ENCODE measurements around the gene GPANK1.

The GPANK1 gene

DNA sequence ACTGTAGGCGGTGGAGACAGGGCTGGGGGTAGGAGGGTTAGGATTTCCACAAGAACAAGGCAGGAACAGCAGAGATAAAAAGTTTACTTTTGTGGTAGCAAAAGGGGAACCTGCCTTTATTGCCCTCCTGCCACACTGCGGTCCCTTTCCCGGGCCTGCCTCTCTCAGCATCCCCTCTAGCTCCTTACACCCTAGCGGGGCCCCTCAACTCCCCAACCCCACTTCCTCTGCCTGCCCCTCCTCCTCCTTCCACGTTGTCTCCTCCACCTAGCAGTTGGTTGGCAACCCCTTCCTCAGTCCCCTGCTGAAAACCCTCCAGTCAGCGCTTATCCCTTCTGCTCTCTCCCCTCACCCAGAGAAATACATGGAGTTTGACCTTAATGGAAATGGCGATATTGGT lies 49.0 kb downstream of the GPANK1 start:
- Histone ChIP-seq H4K20me1 (ENCODE audit: insufficient read depth, low read length, poor library complexity, severe bottlenecking) (no peaks in the 10 kb centered on the region), H3K36me3 (ENCODE audit: insufficient read depth, low read length) (no peaks in the 10 kb centered on the region), H3K4me3 (ENCODE audit: low read length, poor library complexity, severe bottlenecking) (peak overlapping the region; percentile 81), H3K9me2 (replicated peaks; ENCODE audit: low read depth, low read length) (no peaks in the 10 kb centered on the region), H3K9ac (ENCODE audit: low read depth, low read length, poor library complexity, severe bottlenecking) (peak overlapping the region; percentile 98), H3K27me3 (ENCODE audit: insufficient read depth, low read length, poor library complexity, severe bottlenecking) (peaks cover 3% of the 10 kb centered on the region), H3K9me3 (ENCODE audit: insufficient read depth, low read depth, low read length) (no peaks in the 10 kb centered on the region), H3K4me1 (ENCODE audit: insufficient read depth, low read length, poor library complexity, severe bottlenecking) (peaks cover 38% of the 10 kb centered on the region), H3K79me2 (ENCODE audit: insufficient read depth, low read length) (peaks cover 48% of the 10 kb centered on the region), H3F3A (ENCODE audit: low read depth) (peaks cover 12% of the 10 kb centered on the region; the same call in 1 of the 2 replicates), H2AFZ (ENCODE audit: low read length) (peak overlapping the region; percentile 25; the same call in 1 of the 2 replicates), H3K4me2 (ENCODE audit: low read depth, low read length, poor library complexity, severe bottlenecking) (peak overlapping the region; percentile 97)
- TF ChIP-seq, protein P1, sequence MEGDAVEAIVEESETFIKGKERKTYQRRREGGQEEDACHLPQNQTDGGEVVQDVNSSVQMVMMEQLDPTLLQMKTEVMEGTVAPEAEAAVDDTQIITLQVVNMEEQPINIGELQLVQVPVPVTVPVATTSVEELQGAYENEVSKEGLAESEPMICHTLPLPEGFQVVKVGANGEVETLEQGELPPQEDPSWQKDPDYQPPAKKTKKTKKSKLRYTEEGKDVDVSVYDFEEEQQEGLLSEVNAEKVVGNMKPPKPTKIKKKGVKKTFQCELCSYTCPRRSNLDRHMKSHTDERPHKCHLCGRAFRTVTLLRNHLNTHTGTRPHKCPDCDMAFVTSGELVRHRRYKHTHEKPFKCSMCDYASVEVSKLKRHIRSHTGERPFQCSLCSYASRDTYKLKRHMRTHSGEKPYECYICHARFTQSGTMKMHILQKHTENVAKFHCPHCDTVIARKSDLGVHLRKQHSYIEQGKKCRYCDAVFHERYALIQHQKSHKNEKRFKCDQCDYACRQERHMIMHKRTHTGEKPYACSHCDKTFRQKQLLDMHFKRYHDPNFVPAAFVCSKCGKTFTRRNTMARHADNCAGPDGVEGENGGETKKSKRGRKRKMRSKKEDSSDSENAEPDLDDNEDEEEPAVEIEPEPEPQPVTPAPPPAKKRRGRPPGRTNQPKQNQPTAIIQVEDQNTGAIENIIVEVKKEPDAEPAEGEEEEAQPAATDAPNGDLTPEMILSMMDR (conservative IDR thresholded peaks at IDR 0.05; ENCODE audit: low read length) = no peak
- no peak for TF ChIP-seq EZH2phosphoT487 (IDR thresholded peaks at IDR 0.05; ENCODE audit: borderline replicate concordance)

DNA sequence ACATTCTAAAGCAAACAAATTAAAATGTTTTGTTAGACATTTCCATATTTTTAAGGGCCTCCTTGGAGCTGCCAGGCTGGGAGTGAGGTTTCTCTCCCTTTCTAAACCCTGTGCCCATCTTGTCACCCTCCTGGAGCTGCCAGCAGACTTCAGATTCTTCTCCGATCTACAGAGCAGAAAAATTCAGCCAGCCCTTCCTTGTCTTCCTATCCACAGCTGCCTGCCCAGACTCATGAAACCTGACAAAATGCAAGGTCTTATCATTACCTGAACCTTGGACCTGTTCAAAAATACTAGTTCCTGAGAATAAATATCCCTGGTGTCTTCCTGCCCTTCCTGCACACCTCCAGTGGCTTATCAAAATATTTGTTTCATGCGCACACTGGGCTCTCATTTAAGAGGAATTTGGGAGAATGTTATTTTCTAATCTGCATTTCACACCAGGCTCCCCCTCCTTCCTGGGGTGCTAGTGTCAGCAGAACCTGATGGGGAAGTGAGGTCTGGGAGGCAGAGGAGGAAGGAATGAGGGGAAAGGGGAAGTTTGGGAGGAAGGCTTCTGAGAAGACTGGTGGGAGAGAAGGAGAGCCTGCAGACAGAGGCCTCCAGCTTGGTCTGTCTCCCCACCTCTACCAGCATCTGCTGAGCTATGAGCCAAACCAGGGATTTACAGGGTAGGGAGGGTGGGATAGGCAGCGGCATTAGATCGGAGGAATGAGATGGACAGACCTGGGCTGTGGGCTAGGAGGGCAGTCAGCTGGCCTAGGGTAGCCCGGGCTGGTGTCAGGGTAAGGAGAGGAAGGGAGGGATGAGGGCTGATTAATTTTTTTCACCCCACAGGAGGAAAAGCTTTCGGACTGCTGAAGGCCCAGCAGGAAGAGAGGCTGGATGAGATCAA lies 49.9 kb downstream of the GPANK1 start, which contains the start of gene AIF1:
Gene AIF1 (plus strand): TSS at position 551 of the 895 bp plus-strand sequence. CDS start 96 bp downstream, at position 647.
- H4K20me1 ChIP-seq (ENCODE audit: insufficient read depth, low read length, poor library complexity, severe bottlenecking) = no peaks in the 10 kb centered on the region
- peaks cover 46% of the 10 kb centered on the region for H3K79me2 ChIP-seq (ENCODE audit: insufficient read depth, low read length)
- peaks cover 40% of the 10 kb centered on the region for H3K4me1 ChIP-seq (ENCODE audit: insufficient read depth, low read length, poor library complexity, severe bottlenecking)
- peaks cover 12% of the 10 kb centered on the region; the same call in 1 of the 2 replicates for H3F3A ChIP-seq (ENCODE audit: low read depth)
- no peaks in the 10 kb centered on the region for H3K27me3 ChIP-seq (ENCODE audit: insufficient read depth, low read length, poor library complexity, severe bottlenecking)
- peak within 1 kb of the TSS; percentile 97 for H3K4me2 ChIP-seq (ENCODE audit: low read depth, low read length, poor library complexity, severe bottlenecking)
- H3K9me2 ChIP-seq (replicated peaks; ENCODE audit: low read depth, low read length) = no peaks in the 10 kb centered on the region
- TF ChIP-seq, protein P1 (conservative IDR thresholded peaks at IDR 0.05; ENCODE audit: low read length) = no peak
- no peak for TF ChIP-seq EZH2phosphoT487 (IDR thresholded peaks at IDR 0.05; ENCODE audit: borderline replicate concordance)
- H3K9me3 ChIP-seq (ENCODE audit: insufficient read depth, low read depth, low read length) = no peaks in the 10 kb centered on the region
- no peaks in the 10 kb centered on the region for H3K36me3 ChIP-seq (ENCODE audit: insufficient read depth, low read length)
- peak within 1 kb of the TSS; percentile 25; the same call in 1 of the 2 replicates for H2AFZ ChIP-seq (ENCODE audit: low read length)
- peak within 1 kb of the TSS; percentile 98 for H3K9ac ChIP-seq (ENCODE audit: low read depth, low read length, poor library complexity, severe bottlenecking)
- peak within 1 kb of the TSS; percentile 81 for H3K4me3 ChIP-seq (ENCODE audit: low read length, poor library complexity, severe bottlenecking)

DNA sequence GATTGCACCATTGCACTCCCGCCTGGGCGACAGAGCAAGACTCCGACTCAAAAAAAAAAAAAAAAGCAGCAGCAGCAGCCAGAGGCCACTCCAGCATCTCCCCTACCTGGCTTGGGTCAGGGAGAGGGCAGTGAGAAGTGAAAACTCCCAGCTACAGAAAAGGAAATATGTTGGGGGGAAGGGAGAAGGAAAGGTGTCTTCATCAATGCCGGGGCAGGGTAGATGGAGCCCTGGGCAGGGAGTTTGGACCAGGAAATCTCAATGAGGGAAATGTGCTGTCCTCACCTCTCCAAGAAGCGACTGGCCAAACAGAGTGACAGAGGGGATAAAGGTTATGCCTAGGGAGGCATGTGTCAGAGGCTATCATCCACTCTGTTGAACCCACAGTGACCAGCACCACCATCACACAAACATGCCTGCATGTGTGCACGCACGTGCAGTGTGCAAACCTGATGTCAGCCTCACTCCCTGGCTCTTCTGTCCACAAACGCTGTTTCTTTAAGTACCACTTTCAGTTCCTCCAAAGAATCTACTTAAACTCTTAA lies 50.6 kb downstream of the GPANK1 start:
- Histone ChIP-seq H3F3A (ENCODE audit: low read depth) (peaks cover 10% of the 10 kb centered on the region; the same call in 1 of the 2 replicates), H3K4me2 (ENCODE audit: low read depth, low read length, poor library complexity, severe bottlenecking) (peak overlapping the region; percentile 97), H3K9ac (ENCODE audit: low read depth, low read length, poor library complexity, severe bottlenecking) (peak overlapping the region; percentile 98), H3K9me3 (ENCODE audit: insufficient read depth, low read depth, low read length) (no peaks in the 10 kb centered on the region), H3K4me3 (ENCODE audit: low read length, poor library complexity, severe bottlenecking) (peak overlapping the region; percentile 81), H3K36me3 (ENCODE audit: insufficient read depth, low read length) (no peaks in the 10 kb centered on the region), H3K9me2 (replicated peaks; ENCODE audit: low read depth, low read length) (no peaks in the 10 kb centered on the region), H3K79me2 (ENCODE audit: insufficient read depth, low read length) (peaks cover 42% of the 10 kb centered on the region), H4K20me1 (ENCODE audit: insufficient read depth, low read length, poor library complexity, severe bottlenecking) (no peaks in the 10 kb centered on the region), H3K27me3 (ENCODE audit: insufficient read depth, low read length, poor library complexity, severe bottlenecking) (no peaks in the 10 kb centered on the region), H2AFZ (ENCODE audit: low read length) (no peak overlapping the region), H3K4me1 (ENCODE audit: insufficient read depth, low read length, poor library complexity, severe bottlenecking) (peaks cover 39% of the 10 kb centered on the region)
- no peak for TF ChIP-seq EZH2phosphoT487 (IDR thresholded peaks at IDR 0.05; ENCODE audit: borderline replicate concordance)
- TF ChIP-seq, protein P1 (conservative IDR thresholded peaks at IDR 0.05; ENCODE audit: low read length) = no peak

Data from Loucy (cell line).